Fibroblast of upper back skin (primary cell): ENCODE measurements around the gene ANKRD13B.
A peak's percentile ranks its signal among the peaks of the same experiment; 100 is the strongest.
"Not testable (repeated sequence)": the region's sequence is repeated elsewhere in the genome, so short reads cannot be mapped to it uniquely, and the experiment has no call there.

Experiments used
- DNase-seq: peaks from one replicate; pipeline ENCODE4 v3.0.0-alpha.2; 2013

The ANKRD13B gene

GRCh38 chr17:29620271-29620670 lies 27.3 kb downstream of the ANKRD13B start:
- peak; percentile 48 for DNase-seq

GRCh38 chr17:29620779-29621500 lies 28.0 kb downstream of the ANKRD13B start:
- DNase-seq = no peak

GRCh38 chr17:29621751-29622194 lies 28.8 kb downstream of the ANKRD13B start:
- DNase-seq = no peak

GRCh38 chr17:29622337-29623282 lies 29.7 kb downstream of the ANKRD13B start, which contains the start of gene CORO6:
CORO6 (minus strand) TSS chr17:29622912; CDS start chr17:29621421, 1,491 bp downstream.
- DNase-seq = peak; percentile 46

- no peak for DNase-seq
Observed at GRCh38 chr17:29623283-29623647, 30.3 kb downstream of the ANKRD13B start.

GRCh38 chr17:29624586-29624985 lies 31.7 kb downstream of the ANKRD13B start:
- DNase-seq = no peak

- DNase-seq = no peak
Observed at GRCh38 chr17:29625037-29625750, 32.3 kb downstream of the ANKRD13B start.

GRCh38 chr17:29627951-29628350 lies 35.0 kb downstream of the ANKRD13B start:
- DNase-seq = no peak

GRCh38 chr17:29628644-29629043 lies 35.7 kb downstream of the ANKRD13B start:
- DNase-seq = no peak

GRCh38 chr17:29629839-29630238 lies 36.9 kb downstream of the ANKRD13B start:
- no peak for DNase-seq

GRCh38 chr17:29630630-29631193 lies 37.8 kb downstream of the ANKRD13B start:
- DNase-seq = no peak

- no peak for DNase-seq
Observed at GRCh38 chr17:29633886-29634285, 41.0 kb downstream of the ANKRD13B start.

- peak; percentile 53 for DNase-seq
Observed at GRCh38 chr17:29640413-29640812, 47.5 kb downstream of the ANKRD13B start.

GRCh38 chr17:29640981-29641642 lies 48.2 kb downstream of the ANKRD13B start:
- DNase-seq = no peak

GRCh38 chr17:29642171-29642611 lies 49.3 kb downstream of the ANKRD13B start:
- no peak for DNase-seq

- DNase-seq = no peak
Observed at GRCh38 chr17:29643817-29644160, 50.9 kb downstream of the ANKRD13B start.

- DNase-seq = peak; percentile 82
Observed at GRCh38 chr17:29645515-29646051, 52.7 kb downstream of the ANKRD13B start.

- DNase-seq = no peak
Observed at GRCh38 chr17:29648005-29648404, 55.1 kb downstream of the ANKRD13B start.

GRCh38 chr17:29649359-29649758 lies 56.4 kb downstream of the ANKRD13B start:
- DNase-seq = no peak

- no peak for DNase-seq
Observed at GRCh38 chr17:29650396-29650795, 57.5 kb downstream of the ANKRD13B start.

- DNase-seq = not testable (repeated sequence)
Observed at GRCh38 chr17:29651913-29652312, 59.0 kb downstream of the ANKRD13B start.

GRCh38 chr17:29652976-29653375 lies 60.0 kb downstream of the ANKRD13B start:
- no peak for DNase-seq
